ENCODE measurements around the gene CCDC74B.
"Not testable (repeated sequence)": the region's sequence is repeated elsewhere in the genome, so short reads cannot be mapped to it uniquely, and the experiment has no call there.

GRCh38 chr2:130159376-130159775, 14.5 kb upstream of the CCDC74B start:
- not testable (repeated sequence) for TF ChIP-seq CTCF (IDR thresholded peaks at IDR 0.05; ENCODE audit: low read depth, low read length, missing input control); TAF1 (conservative IDR thresholded peaks at IDR 0.05); RAD21 (IDR thresholded peaks at IDR 0.05); ZBTB33 (IDR thresholded peaks at IDR 0.05); JUND (IDR thresholded peaks at IDR 0.05); GABPA (IDR thresholded peaks at IDR 0.05 in 1 of 2, conservative IDR thresholded peaks at IDR 0.05 in 1 of 2)
- TF ChIP-seq, protein P1, sequence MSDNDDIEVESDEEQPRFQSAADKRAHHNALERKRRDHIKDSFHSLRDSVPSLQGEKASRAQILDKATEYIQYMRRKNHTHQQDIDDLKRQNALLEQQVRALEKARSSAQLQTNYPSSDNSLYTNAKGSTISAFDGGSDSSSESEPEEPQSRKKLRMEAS (IDR thresholded peaks at IDR 0.05) = not testable (repeated sequence)
- TF ChIP-seq, protein P2, sequence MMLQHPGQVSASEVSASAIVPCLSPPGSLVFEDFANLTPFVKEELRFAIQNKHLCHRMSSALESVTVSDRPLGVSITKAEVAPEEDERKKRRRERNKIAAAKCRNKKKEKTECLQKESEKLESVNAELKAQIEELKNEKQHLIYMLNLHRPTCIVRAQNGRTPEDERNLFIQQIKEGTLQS (IDR thresholded peaks at IDR 0.05) = not testable (repeated sequence)
